ENCODE measurements around the gene MCC. TPM values are rescaled to one million over a fixed set of nuclear protein-coding genes. Genes with fewer than 3 reads are reported as not detected.

Gene MCC
- polyA plus RNA-seq, 1 donor (not counting 4 experiments of a cell fraction or from before 2014, with no cell fraction given), result 24.6 TPM

GRCh38 chr5:113156271-113156877 is 331.9 kb downstream of the MCC start:
- dilution Hi-C loops (cut with MboI; ENCODE audit: extremely low pct_ligation_motif_present, low sequenced_read_pairs), result no loop called here
- Histone ChIP-seq H4K20me1 (ENCODE audit: control insufficient read depth, extremely low read depth, insufficient read depth, low read length) (no peaks in the 10 kb centered on the region), H3K9me3 (ENCODE audit: control insufficient read depth, low read depth, low read length) (no peaks in the 10 kb centered on the region), H3K4me3 (ENCODE audit: control insufficient read depth in 2 of 3, extremely low read depth in 1 of 3, insufficient read depth in 2 of 3, low read depth in 1 of 3, low read length in 3 of 3) (no peak overlapping the region), H2AFZ (ENCODE audit: control insufficient read depth, low read length) (no peak overlapping the region), H3K36me3 (ENCODE audit: control insufficient read depth in 2 of 2, extremely low read depth in 1 of 2, insufficient read depth in 2 of 2, low read length in 2 of 2) (peaks cover 5 to 6% of the 10 kb centered on the region in 2 experiments), H3K27me3 (ENCODE audit: control insufficient read depth, extremely low read depth, insufficient read depth, low read length) (no peaks in the 10 kb centered on the region), H3K79me2 (ENCODE audit: control insufficient read depth, insufficient read depth, low read length) (peaks cover 54% of the 10 kb centered on the region), H3K9me1 (ENCODE audit: control insufficient read depth, extremely low read depth, insufficient read depth, low read length) (no peaks in the 10 kb centered on the region), H3K4me1 (ENCODE audit: control insufficient read depth, extremely low read depth, insufficient read depth, low read length) (peaks cover 4% of the 10 kb centered on the region), H3K27ac (ENCODE audit: control insufficient read depth, insufficient read depth, low read length) (no peak overlapping the region), H3K9ac (ENCODE audit: control insufficient read depth, extremely low read depth, insufficient read depth, low read length) (no peak overlapping the region), H3K4me2 (ENCODE audit: control insufficient read depth, extremely low read depth, insufficient read depth, low read depth, low read length) (no peak overlapping the region)
- FAIRE-seq, result peak; percentile 32
- TF ChIP-seq EZH2 (IDR thresholded peaks at IDR 0.05; ENCODE audit: low read length), result no peak
- TF ChIP-seq, protein P1, sequence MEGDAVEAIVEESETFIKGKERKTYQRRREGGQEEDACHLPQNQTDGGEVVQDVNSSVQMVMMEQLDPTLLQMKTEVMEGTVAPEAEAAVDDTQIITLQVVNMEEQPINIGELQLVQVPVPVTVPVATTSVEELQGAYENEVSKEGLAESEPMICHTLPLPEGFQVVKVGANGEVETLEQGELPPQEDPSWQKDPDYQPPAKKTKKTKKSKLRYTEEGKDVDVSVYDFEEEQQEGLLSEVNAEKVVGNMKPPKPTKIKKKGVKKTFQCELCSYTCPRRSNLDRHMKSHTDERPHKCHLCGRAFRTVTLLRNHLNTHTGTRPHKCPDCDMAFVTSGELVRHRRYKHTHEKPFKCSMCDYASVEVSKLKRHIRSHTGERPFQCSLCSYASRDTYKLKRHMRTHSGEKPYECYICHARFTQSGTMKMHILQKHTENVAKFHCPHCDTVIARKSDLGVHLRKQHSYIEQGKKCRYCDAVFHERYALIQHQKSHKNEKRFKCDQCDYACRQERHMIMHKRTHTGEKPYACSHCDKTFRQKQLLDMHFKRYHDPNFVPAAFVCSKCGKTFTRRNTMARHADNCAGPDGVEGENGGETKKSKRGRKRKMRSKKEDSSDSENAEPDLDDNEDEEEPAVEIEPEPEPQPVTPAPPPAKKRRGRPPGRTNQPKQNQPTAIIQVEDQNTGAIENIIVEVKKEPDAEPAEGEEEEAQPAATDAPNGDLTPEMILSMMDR (optimal IDR thresholded peaks at IDR 0.05 in 1 of 3, IDR thresholded peaks at IDR 0.05 in 1 of 3, conservative IDR thresholded peaks at IDR 0.05 in 1 of 3; ENCODE audit: extremely low read depth in 1 of 3, insufficient read depth in 2 of 3, low read length in 3 of 3), result no peak
- no peak for DNase-seq (ENCODE audit: low read depth, low spot score)

- H3K36me3 ChIP-seq (ENCODE audit: control insufficient read depth in 2 of 2, extremely low read depth in 1 of 2, insufficient read depth in 2 of 2, low read length in 2 of 2), result peaks cover 3 to 6% of the 10 kb centered on the region in 2 experiments
- no peak for TF ChIP-seq EZH2 (IDR thresholded peaks at IDR 0.05; ENCODE audit: low read length)
- TF ChIP-seq, protein P1 (optimal IDR thresholded peaks at IDR 0.05 in 1 of 3, IDR thresholded peaks at IDR 0.05 in 1 of 3, conservative IDR thresholded peaks at IDR 0.05 in 1 of 3; ENCODE audit: extremely low read depth in 1 of 3, insufficient read depth in 2 of 3, low read length in 3 of 3), result no peak
- no peak for DNase-seq (ENCODE audit: low read depth, low spot score)
- H3K4me1 ChIP-seq (ENCODE audit: control insufficient read depth, extremely low read depth, insufficient read depth, low read length), result no peaks in the 10 kb centered on the region
- H2AFZ ChIP-seq (ENCODE audit: control insufficient read depth, low read length), result no peak overlapping the region
- H4K20me1 ChIP-seq (ENCODE audit: control insufficient read depth, extremely low read depth, insufficient read depth, low read length), result no peaks in the 10 kb centered on the region
- H3K9me1 ChIP-seq (ENCODE audit: control insufficient read depth, extremely low read depth, insufficient read depth, low read length), result no peaks in the 10 kb centered on the region
- H3K79me2 ChIP-seq (ENCODE audit: control insufficient read depth, insufficient read depth, low read length), result peaks cover 37% of the 10 kb centered on the region
- no peak for FAIRE-seq
- H3K27me3 ChIP-seq (ENCODE audit: control insufficient read depth, extremely low read depth, insufficient read depth, low read length), result no peaks in the 10 kb centered on the region
- no peak overlapping the region for H3K4me3 ChIP-seq (ENCODE audit: control insufficient read depth in 2 of 3, extremely low read depth in 1 of 3, insufficient read depth in 2 of 3, low read depth in 1 of 3, low read length in 3 of 3)
- no peak overlapping the region for H3K9ac ChIP-seq (ENCODE audit: control insufficient read depth, extremely low read depth, insufficient read depth, low read length)
- no peaks in the 10 kb centered on the region for H3K9me3 ChIP-seq (ENCODE audit: control insufficient read depth, low read depth, low read length)
- dilution Hi-C loops (cut with MboI; ENCODE audit: extremely low pct_ligation_motif_present, low sequenced_read_pairs), result no loop called here
- H3K27ac ChIP-seq (ENCODE audit: control insufficient read depth, insufficient read depth, low read length), result no peak overlapping the region
- no peak overlapping the region for H3K4me2 ChIP-seq (ENCODE audit: control insufficient read depth, extremely low read depth, insufficient read depth, low read depth, low read length)
Observed at GRCh38 chr5:113153512-113154097, 334.6 kb downstream of the MCC start.
